ENCODE measurements around the gene TMEM252. TPM values are rescaled to one million over a fixed set of nuclear protein-coding genes. Genes with fewer than 3 reads are reported as not detected.

Gene TMEM252
- polyA plus RNA-seq, 2 of the 4 experiments (the other 2 are of a cell fraction): not detected

DNA sequence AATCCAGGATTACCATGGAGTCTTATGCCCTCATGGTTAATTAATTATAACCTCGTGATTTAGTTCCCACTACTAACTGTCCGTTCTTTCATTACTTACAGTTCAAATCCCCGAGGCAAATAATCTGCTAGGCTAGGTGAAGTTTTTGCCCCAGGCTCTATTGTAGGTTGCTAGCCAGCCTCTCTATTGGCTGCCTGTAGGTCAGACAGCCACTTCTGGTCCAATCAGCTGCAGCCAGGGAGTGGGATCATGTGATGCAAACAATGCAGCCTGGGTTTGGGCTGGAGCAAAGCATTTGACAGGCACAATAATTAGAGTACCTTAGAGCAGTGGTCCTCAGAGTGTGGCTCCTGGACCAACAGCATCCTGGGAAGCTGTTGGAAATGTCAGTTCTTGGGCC, 17.7 kb downstream of the TMEM252 start:
- ChIA-PET POLR2A (no interaction called here), CTCF (interaction anchor here (1.2 kb wide), 1 partner anchor 61 kb away, joined by 3 read pairs; no protein-coding TSS in a partner anchor)
- no peak for TF ChIP-seq EHMT2 (IDR thresholded peaks at IDR 0.05; ENCODE audit: low read depth)
- no peak for TF ChIP-seq HDAC2 (IDR thresholded peaks at IDR 0.05)
- TF ChIP-seq ZC3H11A (IDR thresholded peaks at IDR 0.05): no peak
- TF ChIP-seq, protein P1, sequence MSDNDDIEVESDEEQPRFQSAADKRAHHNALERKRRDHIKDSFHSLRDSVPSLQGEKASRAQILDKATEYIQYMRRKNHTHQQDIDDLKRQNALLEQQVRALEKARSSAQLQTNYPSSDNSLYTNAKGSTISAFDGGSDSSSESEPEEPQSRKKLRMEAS (IDR thresholded peaks at IDR 0.05): no peak
- no peak for TF ChIP-seq CBX2 (IDR thresholded peaks at IDR 0.05; ENCODE audit: borderline replicate concordance, low read depth)
- TF ChIP-seq, protein P2, sequence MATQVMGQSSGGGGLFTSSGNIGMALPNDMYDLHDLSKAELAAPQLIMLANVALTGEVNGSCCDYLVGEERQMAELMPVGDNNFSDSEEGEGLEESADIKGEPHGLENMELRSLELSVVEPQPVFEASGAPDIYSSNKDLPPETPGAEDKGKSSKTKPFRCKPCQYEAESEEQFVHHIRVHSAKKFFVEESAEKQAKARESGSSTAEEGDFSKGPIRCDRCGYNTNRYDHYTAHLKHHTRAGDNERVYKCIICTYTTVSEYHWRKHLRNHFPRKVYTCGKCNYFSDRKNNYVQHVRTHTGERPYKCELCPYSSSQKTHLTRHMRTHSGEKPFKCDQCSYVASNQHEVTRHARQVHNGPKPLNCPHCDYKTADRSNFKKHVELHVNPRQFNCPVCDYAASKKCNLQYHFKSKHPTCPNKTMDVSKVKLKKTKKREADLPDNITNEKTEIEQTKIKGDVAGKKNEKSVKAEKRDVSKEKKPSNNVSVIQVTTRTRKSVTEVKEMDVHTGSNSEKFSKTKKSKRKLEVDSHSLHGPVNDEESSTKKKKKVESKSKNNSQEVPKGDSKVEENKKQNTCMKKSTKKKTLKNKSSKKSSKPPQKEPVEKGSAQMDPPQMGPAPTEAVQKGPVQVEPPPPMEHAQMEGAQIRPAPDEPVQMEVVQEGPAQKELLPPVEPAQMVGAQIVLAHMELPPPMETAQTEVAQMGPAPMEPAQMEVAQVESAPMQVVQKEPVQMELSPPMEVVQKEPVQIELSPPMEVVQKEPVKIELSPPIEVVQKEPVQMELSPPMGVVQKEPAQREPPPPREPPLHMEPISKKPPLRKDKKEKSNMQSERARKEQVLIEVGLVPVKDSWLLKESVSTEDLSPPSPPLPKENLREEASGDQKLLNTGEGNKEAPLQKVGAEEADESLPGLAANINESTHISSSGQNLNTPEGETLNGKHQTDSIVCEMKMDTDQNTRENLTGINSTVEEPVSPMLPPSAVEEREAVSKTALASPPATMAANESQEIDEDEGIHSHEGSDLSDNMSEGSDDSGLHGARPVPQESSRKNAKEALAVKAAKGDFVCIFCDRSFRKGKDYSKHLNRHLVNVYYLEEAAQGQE (IDR thresholded peaks at IDR 0.05): no peak
- TF ChIP-seq, protein P3, sequence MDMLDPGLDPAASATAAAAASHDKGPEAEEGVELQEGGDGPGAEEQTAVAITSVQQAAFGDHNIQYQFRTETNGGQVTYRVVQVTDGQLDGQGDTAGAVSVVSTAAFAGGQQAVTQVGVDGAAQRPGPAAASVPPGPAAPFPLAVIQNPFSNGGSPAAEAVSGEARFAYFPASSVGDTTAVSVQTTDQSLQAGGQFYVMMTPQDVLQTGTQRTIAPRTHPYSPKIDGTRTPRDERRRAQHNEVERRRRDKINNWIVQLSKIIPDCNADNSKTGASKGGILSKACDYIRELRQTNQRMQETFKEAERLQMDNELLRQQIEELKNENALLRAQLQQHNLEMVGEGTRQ (IDR thresholded peaks at IDR 0.05): no peak
- TF ChIP-seq, protein P4, sequence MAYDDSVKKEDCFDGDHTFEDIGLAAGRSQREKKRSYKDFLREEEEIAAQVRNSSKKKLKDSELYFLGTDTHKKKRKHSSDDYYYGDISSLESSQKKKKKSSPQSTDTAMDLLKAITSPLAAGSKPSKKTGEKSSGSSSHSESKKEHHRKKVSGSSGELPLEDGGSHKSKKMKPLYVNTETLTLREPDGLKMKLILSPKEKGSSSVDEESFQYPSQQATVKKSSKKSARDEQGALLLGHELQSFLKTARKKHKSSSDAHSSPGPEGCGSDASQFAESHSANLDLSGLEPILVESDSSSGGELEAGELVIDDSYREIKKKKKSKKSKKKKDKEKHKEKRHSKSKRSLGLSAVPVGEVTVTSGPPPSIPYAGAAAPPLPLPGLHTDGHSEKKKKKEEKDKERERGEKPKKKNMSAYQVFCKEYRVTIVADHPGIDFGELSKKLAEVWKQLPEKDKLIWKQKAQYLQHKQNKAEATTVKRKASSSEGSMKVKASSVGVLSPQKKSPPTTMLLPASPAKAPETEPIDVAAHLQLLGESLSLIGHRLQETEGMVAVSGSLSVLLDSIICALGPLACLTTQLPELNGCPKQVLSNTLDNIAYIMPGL (CRISPR knock-in tag; IDR thresholded peaks at IDR 0.05; ENCODE audit: borderline replicate concordance): no peak
- TF ChIP-seq TFCP2L1 (CRISPR knock-in tag; IDR thresholded peaks at IDR 0.05): no peak
- no peak for TF ChIP-seq CHD2 (IDR thresholded peaks at IDR 0.05; ENCODE audit: low read length, partially characterized antibody)
- no peak for TF ChIP-seq HOXA7 (CRISPR knock-in tag; IDR thresholded peaks at IDR 0.05)
- no peak for TF ChIP-seq SREBF2 (IDR thresholded peaks at IDR 0.05)
- TF ChIP-seq RCOR1 (IDR thresholded peaks at IDR 0.05; ENCODE audit: low read depth, low read length): no peak
- TF ChIP-seq, protein P5, sequence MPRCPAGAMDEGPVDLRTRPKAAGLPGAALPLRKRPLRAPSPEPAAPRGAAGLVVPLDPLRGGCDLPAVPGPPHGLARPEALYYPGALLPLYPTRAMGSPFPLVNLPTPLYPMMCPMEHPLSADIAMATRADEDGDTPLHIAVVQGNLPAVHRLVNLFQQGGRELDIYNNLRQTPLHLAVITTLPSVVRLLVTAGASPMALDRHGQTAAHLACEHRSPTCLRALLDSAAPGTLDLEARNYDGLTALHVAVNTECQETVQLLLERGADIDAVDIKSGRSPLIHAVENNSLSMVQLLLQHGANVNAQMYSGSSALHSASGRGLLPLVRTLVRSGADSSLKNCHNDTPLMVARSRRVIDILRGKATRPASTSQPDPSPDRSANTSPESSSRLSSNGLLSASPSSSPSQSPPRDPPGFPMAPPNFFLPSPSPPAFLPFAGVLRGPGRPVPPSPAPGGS (IDR thresholded peaks at IDR 0.05): no peak
- TF ChIP-seq NFE2L2 (conservative IDR thresholded peaks at IDR 0.05; ENCODE audit: low read length): no peak
- TF ChIP-seq FOXS1 (CRISPR knock-in tag; IDR thresholded peaks at IDR 0.05): no peak
- TF ChIP-seq PHF8 (IDR thresholded peaks at IDR 0.05; ENCODE audit: borderline replicate concordance, low read depth): no peak
- no peak for TF ChIP-seq ZSCAN20 (CRISPR knock-in tag; IDR thresholded peaks at IDR 0.05)
- TF ChIP-seq ZNF302 (CRISPR knock-in tag; IDR thresholded peaks at IDR 0.05): no peak
- Histone ChIP-seq H3K9me3 (peaks cover 6% of the 10 kb centered on the region; the same call in 2 of the 3 replicates), H3K4me1 (no peaks in the 10 kb centered on the region), H3K27ac (no peak overlapping the region), H3K4me2 (no peak overlapping the region), H3K4me3 (no peak overlapping the region)
- FAIRE-seq (no peak), DNase-seq (ENCODE audit: low read depth in 1 of 2, low spot score in 1 of 2) (no peak), ATAC-seq (no peak)
- WGBS (ENCODE audit: missing lambda C conversion rate): 17% methylated on average over 3 of the region's 3 CpGs

DNA sequence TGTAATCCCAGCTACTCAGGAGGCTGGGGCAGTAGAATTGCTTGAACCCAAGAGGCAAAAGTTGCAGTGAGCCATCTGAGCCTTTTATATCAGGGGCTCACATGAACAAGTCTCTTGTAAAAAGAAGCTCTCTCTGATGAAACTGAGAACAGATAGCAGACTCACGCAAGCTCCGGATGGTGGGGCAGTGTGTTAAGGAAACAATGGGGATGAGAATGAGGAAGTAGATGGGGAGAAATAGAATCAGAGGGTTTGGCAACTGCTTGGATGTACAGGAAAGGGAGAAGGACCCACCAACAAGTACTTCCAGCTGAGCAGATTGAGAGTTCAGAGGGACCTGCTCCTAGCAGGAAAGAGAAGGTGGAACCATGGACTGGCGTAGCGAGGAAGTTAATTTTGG, 18.6 kb downstream of the TMEM252 start:
- DNase-seq (ENCODE audit: low read depth in 1 of 2, low spot score in 1 of 2): no peak
- ChIA-PET POLR2A (no interaction called here), CTCF (interaction anchor here (1.2 kb wide), 1 partner anchor 62 kb away, joined by 3 read pairs; no protein-coding TSS in a partner anchor)
- ATAC-seq: no peak
- H3K4me2 ChIP-seq: no peak overlapping the region
- FAIRE-seq: no peak
- no peak overlapping the region for H3K27ac ChIP-seq
- H3K9me3 ChIP-seq: peaks cover 9% of the 10 kb centered on the region; the same call in 2 of the 3 replicates
- WGBS (ENCODE audit: missing lambda C conversion rate): 55% methylated on average over 4 of the region's 4 CpGs
- no peak overlapping the region for H3K4me3 ChIP-seq
- H3K4me1 ChIP-seq: no peaks in the 10 kb centered on the region
- TF ChIP-seq EHF (CRISPR knock-in tag; IDR thresholded peaks at IDR 0.05) (no peak), ESRRA (IDR thresholded peaks at IDR 0.05; ENCODE audit: borderline replicate concordance, low read length) (no peak), CEBPB (IDR thresholded peaks at IDR 0.05) (no peak), CHD4 (IDR thresholded peaks at IDR 0.05; ENCODE audit: borderline replicate concordance) (no peak), ZNF302 (CRISPR knock-in tag; IDR thresholded peaks at IDR 0.05) (no peak), MYC (IDR thresholded peaks at IDR 0.05; ENCODE audit: borderline replicate concordance, low read length) (no peak), ZC3H11A (IDR thresholded peaks at IDR 0.05) (no peak), HDAC2 (IDR thresholded peaks at IDR 0.05) (no peak)
- TF ChIP-seq, protein P1 (IDR thresholded peaks at IDR 0.05): no peak
- TF ChIP-seq, protein P3 (IDR thresholded peaks at IDR 0.05): no peak
- TF ChIP-seq, protein P6, sequence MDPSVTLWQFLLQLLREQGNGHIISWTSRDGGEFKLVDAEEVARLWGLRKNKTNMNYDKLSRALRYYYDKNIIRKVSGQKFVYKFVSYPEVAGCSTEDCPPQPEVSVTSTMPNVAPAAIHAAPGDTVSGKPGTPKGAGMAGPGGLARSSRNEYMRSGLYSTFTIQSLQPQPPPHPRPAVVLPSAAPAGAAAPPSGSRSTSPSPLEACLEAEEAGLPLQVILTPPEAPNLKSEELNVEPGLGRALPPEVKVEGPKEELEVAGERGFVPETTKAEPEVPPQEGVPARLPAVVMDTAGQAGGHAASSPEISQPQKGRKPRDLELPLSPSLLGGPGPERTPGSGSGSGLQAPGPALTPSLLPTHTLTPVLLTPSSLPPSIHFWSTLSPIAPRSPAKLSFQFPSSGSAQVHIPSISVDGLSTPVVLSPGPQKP (IDR thresholded peaks at IDR 0.05; ENCODE audit: low read depth, low read length): no peak
- TF ChIP-seq, protein P7, sequence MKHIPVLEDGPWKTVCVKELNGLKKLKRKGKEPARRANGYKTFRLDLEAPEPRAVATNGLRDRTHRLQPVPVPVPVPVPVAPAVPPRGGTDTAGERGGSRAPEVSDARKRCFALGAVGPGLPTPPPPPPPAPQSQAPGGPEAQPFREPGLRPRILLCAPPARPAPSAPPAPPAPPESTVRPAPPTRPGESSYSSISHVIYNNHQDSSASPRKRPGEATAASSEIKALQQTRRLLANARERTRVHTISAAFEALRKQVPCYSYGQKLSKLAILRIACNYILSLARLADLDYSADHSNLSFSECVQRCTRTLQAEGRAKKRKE (CRISPR knock-in tag; IDR thresholded peaks at IDR 0.05; ENCODE audit: low read depth): no peak
